AG04450 (cell line): ENCODE results near the gene TBC1D14. TPM values are rescaled to one million over a fixed set of nuclear protein-coding genes. Genes with fewer than 3 reads are reported as not detected.

ENCODE experiments used
- CTCF ChIA-PET: fragments of 300-600, 350-600 bp; formaldehyde crosslinking; extraction: SDS; loops from one replicate; lab custom pipeline; 2022; ENCODE audit warnings: antibody characterized with exemption, inconsistent platforms; lab: Charles Lee
- POLR2A ChIA-PET: fragments of 350-600 bp; formaldehyde crosslinking; extraction: SDS; loops from one replicate; lab custom pipeline; 2021; ENCODE audit warnings: antibody characterized with exemption, inconsistent platforms; lab: Yijun Ruan, JAX
- DNase-seq: peaks from one replicate; pipeline ENCODE4 v3.0.0-alpha.2; 2011; ENCODE audit warnings: low read depth, low spot score
- H3K27ac ChIP-seq: one replicate; pipeline ENCODE4 v1.5.1; 2012; ENCODE audit warnings: low read depth, low read length, control low read depth
- H3K27me3 ChIP-seq: one replicate; pipeline ENCODE4 v1.6.0; 2012; ENCODE audit warnings: low read length; ENCODE audit not compliant: control insufficient read depth, insufficient read depth
- H3K4me3 ChIP-seq: 2 replicates; pipeline ENCODE4 v1.5.1; 2011; ENCODE audit warnings: mild to moderate bottlenecking, low read depth, low read length, control low read depth
- H3K9me3 ChIP-seq: 2 replicates; pipeline ENCODE4 v1.5.1; 2012; ENCODE audit warnings: low read length; ENCODE audit not compliant: control insufficient read depth, insufficient read depth
- CTCF ChIP-seq: IDR thresholded peaks from 2 replicates; pipeline ENCODE4 v1.5.1; 2011; ENCODE audit warnings: low read depth, low read length, control low read depth, inconsistent platforms
- polyA plus RNA-seq: library from polyadenylated mRNA; depleted of rRNA; stranded (reverse); fragments of >200 nt; gene quantifications from 2 replicates; pipeline ENCODE4 v1.2.3, GENCODE V29; 2011

Gene TBC1D14
- polyA plus RNA-seq, 1 experiment, result 46.3 TPM

GRCh38 chr4:6885953-6886557, 23.6 kb upstream of the TBC1D14 start:
- CTCF ChIA-PET, result interaction anchor here (0.7 to 3.2 kb wide), 8 partner anchors 12 to 185 kb away, joined by 3 to 24 read pairs (median 4); partner anchors contain the start of gene TADA2B
- H3K27ac ChIP-seq, result peak overlapping the region; percentile 61

GRCh38 chr4:6886886-6887285, 22.7 kb upstream of the TBC1D14 start:
- POLR2A ChIA-PET, result no interaction called here
- Histone ChIP-seq H3K27ac (no peak overlapping the region), H3K27me3 (no peaks in the 10 kb centered on the region), H3K9me3 (peaks cover 31% of the 10 kb centered on the region), H3K4me3 (no peak overlapping the region)
- no peak for DNase-seq
- no peak for TF ChIP-seq CTCF
- CTCF ChIA-PET, result interaction anchor here (1.2 to 3.2 kb wide), 4 partner anchors 13 to 184 kb away, joined by 3 to 24 read pairs (median 5); no protein-coding TSS in a partner anchor

More at GRCh38 chr4:6885953-6886557, 23.6 kb upstream of the TBC1D14 start:
- DNase-seq, result no peak
- peaks cover 31% of the 10 kb centered on the region for H3K9me3 ChIP-seq
- no peaks in the 10 kb centered on the region for H3K27me3 ChIP-seq
- POLR2A ChIA-PET, result interaction anchor here (1.4 kb wide), 1 partner anchor 23 kb away, joined by 6 read pairs; the partner anchor contains the start of gene TBC1D14
- no peak overlapping the region for H3K4me3 ChIP-seq
- no peak for TF ChIP-seq CTCF

- POLR2A ChIA-PET, result no interaction called here
- Histone ChIP-seq H3K9me3 (peaks cover 31% of the 10 kb centered on the region), H3K27me3 (no peaks in the 10 kb centered on the region), H3K4me3 (no peak overlapping the region), H3K27ac (no peak overlapping the region)
- CTCF ChIA-PET, result interaction anchor here (1.2 to 3.2 kb wide), 2 partner anchors 14 to 183 kb away, joined by 3 to 24 read pairs; no protein-coding TSS in a partner anchor
- no peak for TF ChIP-seq CTCF
- no peak for DNase-seq
These were observed 21.8 kb upstream of the TBC1D14 start for GRCh38 chr4:6887591-6888371.

GRCh38 chr4:6888506-6889071, 21.0 kb upstream of the TBC1D14 start:
- H3K9me3 ChIP-seq, result peaks cover 31% of the 10 kb centered on the region

More at GRCh38 chr4:6888506-6889071, 21.0 kb upstream of the TBC1D14 start:
- ChIA-PET POLR2A (no interaction called here), CTCF (interaction anchor here (1.2 kb wide), 1 partner anchor 182 kb away, joined by 3 read pairs; no protein-coding TSS in a partner anchor)
- Histone ChIP-seq H3K27me3 (no peaks in the 10 kb centered on the region), H3K4me3 (no peak overlapping the region), H3K27ac (no peak overlapping the region)
- no peak for DNase-seq
- no peak for TF ChIP-seq CTCF
